ENCODE measurements around the gene SERPINA6. TPM values are rescaled to one million over a fixed set of nuclear protein-coding genes. Genes with fewer than 3 reads are reported as not detected.

SERPINA6 gene
- total RNA-seq, 6 experiments from 2014 or later, result 185 to 407 (median 236) TPM

DNA sequence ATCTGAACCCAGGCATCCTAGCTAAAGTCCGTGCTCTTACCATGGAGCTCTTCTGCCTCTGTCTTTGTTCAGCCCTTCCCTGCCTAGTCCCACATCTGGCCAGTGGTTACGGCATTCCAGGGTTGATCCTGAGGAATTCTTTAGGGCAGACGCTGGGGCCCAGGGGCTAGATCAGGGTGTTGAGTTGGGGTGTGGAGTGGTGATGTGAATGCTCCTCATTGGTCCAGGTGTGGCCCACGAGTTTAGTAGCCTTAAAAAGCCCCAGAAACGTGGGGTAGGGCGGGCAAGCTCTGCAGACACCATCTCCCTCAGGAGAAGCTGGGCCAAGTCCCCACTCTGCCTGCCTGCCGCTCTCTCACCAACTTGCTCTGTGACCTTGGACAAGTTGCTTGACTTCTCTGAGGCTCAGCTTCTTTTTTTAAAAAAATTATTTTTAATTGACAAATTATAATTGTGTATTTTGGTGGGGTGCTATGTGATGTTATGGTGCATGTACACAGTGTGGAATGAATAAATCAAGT, 9.0 kb upstream of the SERPINA6 start:
- no peaks in the 10 kb centered on the region for H3K36me3 ChIP-seq
- H3K4me1 ChIP-seq, result peaks cover 0 to 19% (median 4%) of the 10 kb centered on the region in 4 donors
- no peaks in the 10 kb centered on the region for H3K9me3 ChIP-seq
- no peaks in the 10 kb centered on the region for H3K27me3 ChIP-seq
- TF ChIP-seq CTCF (IDR thresholded peaks at IDR 0.05) (no peak), POLR2A (IDR thresholded peaks at IDR 0.05) (no peak)
- DNase-seq (no peak), ATAC-seq (no peak)
- no peak overlapping the region for H3K27ac ChIP-seq
- intact Hi-C loops (cut with DNase I), result no loop called here
- WGBS (ENCODE audit: insufficient coverage, low coverage, low lambda C conversion rate, missing lambda C conversion rate), result 100% methylated on average over 2 of the region's 7 CpGs
- no peak overlapping the region for H3K4me3 ChIP-seq

DNA sequence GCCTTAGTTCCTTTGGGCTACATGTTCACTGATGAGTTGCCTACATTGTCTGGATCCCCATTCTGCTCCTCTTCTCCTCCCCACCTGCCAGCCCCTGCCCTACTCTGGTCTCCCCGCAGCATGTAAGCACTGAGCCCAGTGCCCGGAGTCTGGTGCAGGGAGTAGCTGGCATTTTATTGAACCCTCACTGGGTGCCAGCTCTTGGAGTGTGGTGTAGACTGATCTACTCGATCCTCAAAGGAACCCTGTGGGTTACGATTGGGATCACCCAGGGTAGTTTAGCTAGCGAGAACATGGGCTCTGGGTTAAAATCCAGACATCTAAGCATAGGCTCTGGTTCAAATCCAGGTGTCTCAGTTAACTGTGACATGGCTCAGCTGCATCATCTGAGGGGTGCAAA, 8.3 kb upstream of the SERPINA6 start:
- H3K4me1 ChIP-seq, result peaks cover 0 to 19% (median 4%) of the 10 kb centered on the region in 4 donors
- no peak for DNase-seq
- WGBS (ENCODE audit: insufficient coverage, low coverage, low lambda C conversion rate, missing lambda C conversion rate), result 90% methylated on average over 3 of the region's 5 CpGs
- TF ChIP-seq POLR2A (IDR thresholded peaks at IDR 0.05) (no peak), CTCF (IDR thresholded peaks at IDR 0.05) (no peak)
- no peak overlapping the region for H3K4me3 ChIP-seq
- H3K36me3 ChIP-seq, result no peaks in the 10 kb centered on the region
- intact Hi-C loops (cut with DNase I), result no loop called here
- no peaks in the 10 kb centered on the region for H3K9me3 ChIP-seq
- peak in 1 of 4 donors; percentile 5 for ATAC-seq
- peak overlapping the region in 1 of 3 donors; percentile 63 for H3K27ac ChIP-seq
- no peaks in the 10 kb centered on the region for H3K27me3 ChIP-seq

DNA sequence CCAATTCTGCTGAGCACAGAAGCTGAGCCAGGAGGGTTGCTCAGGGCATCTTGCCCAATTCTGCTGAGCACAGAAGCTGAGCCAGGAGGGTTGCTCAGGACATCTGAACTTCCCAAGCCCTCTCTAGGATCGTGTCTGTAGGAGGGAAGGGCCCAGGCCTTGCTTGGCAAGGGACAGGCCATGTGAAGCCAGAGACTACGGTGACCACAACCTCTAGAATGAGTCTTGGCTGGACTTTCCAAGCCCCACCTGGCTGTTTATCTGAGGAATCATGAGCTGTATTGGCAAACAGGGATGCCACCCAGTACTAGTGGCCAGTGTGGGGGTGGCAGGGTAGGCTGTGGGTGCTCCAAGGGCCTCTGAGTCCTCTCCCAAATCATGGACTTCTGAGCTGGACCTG, 7.7 kb upstream of the SERPINA6 start:
- H3K27me3 ChIP-seq, result no peaks in the 10 kb centered on the region
- peak; percentile 58 to 83 (median 79) for DNase-seq
- H3K36me3 ChIP-seq, result no peaks in the 10 kb centered on the region
- no peak overlapping the region for H3K4me3 ChIP-seq
- peak; percentile 85 to 89 (median 86) for ATAC-seq
- H3K27ac ChIP-seq, result peak overlapping the region in 2 of 3 donors; percentile 14 to 63
- intact Hi-C loops (cut with DNase I), result no loop called here
- H3K9me3 ChIP-seq, result no peaks in the 10 kb centered on the region
- H3K4me1 ChIP-seq, result peaks cover 0 to 19% (median 4%) of the 10 kb centered on the region in 4 donors
- WGBS (ENCODE audit: insufficient coverage, low coverage, low lambda C conversion rate, missing lambda C conversion rate), result no CpG with 5 or more reads among the region's 2 CpGs
- TF ChIP-seq CTCF (IDR thresholded peaks at IDR 0.05) (peak in 2 of 4 donors; percentile 10 to 23), POLR2A (IDR thresholded peaks at IDR 0.05) (no peak)

- Histone ChIP-seq H3K27me3 (no peaks in the 10 kb centered on the region), H3K9me3 (no peaks in the 10 kb centered on the region), H3K4me3 (no peak overlapping the region), H3K36me3 (no peaks in the 10 kb centered on the region), H3K4me1 (peaks cover 0 to 19% (median 4%) of the 10 kb centered on the region in 4 donors), H3K27ac (peak overlapping the region in 2 of 3 donors; percentile 14 to 63)
- WGBS (ENCODE audit: insufficient coverage, low coverage, low lambda C conversion rate, missing lambda C conversion rate), result no CpG with 5 or more reads among the region's 3 CpGs
- DNase-seq (no peak), ATAC-seq (peak in 1 of 4 donors; percentile 12)
- no peak for TF ChIP-seq POLR2A (IDR thresholded peaks at IDR 0.05)
- no peak for TF ChIP-seq CTCF (IDR thresholded peaks at IDR 0.05)
- intact Hi-C loops (cut with DNase I), result no loop called here
These were observed 7.3 kb upstream of the SERPINA6 start for GRCh38 chr14:94330432-94330831.
